ENCODE data around the gene TMEM129.

DNA sequence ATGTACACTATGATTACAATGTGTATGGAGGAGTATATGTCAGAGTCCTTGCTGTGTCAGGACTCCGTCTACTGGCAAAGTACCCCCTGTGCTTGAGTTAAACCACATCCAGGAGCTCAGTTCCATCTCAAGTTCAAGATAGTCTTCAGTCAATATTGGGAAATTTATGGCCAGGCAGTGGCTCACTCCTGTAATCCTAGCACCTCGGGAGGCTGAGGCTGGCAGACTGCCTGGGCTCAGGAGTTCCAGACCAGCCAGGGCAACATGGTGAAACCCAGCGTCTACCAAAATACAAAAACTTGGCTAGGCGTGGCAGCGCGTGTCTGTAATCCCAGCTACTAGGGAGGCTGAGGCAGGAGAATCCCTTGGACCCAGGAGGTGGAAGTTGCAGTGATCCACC lies 14.8 kb downstream of the TMEM129 start:
- TF ChIP-seq POLR2A (IDR thresholded peaks at IDR 0.05) (no peak), EP300 (IDR thresholded peaks at IDR 0.05) (no peak)
- TF ChIP-seq, protein P1, sequence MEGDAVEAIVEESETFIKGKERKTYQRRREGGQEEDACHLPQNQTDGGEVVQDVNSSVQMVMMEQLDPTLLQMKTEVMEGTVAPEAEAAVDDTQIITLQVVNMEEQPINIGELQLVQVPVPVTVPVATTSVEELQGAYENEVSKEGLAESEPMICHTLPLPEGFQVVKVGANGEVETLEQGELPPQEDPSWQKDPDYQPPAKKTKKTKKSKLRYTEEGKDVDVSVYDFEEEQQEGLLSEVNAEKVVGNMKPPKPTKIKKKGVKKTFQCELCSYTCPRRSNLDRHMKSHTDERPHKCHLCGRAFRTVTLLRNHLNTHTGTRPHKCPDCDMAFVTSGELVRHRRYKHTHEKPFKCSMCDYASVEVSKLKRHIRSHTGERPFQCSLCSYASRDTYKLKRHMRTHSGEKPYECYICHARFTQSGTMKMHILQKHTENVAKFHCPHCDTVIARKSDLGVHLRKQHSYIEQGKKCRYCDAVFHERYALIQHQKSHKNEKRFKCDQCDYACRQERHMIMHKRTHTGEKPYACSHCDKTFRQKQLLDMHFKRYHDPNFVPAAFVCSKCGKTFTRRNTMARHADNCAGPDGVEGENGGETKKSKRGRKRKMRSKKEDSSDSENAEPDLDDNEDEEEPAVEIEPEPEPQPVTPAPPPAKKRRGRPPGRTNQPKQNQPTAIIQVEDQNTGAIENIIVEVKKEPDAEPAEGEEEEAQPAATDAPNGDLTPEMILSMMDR (IDR thresholded peaks at IDR 0.05) = no peak

Measured in ovary (tissue), 3 donors.